H1 (cell line): ENCODE results near the gene CMTM2. TPM values are rescaled to one million over a fixed set of nuclear protein-coding genes. Genes with fewer than 3 reads are reported as not detected.

Experiments used
- CTCF ChIA-PET: fragments of 300-600 bp; sonication (Branson Sonifier 250); formaldehyde crosslinking; loops from one replicate; lab custom pipeline; 2021; ENCODE audit not compliant: partially characterized antibody; lab: Charles Lee
- POLR2A ChIA-PET: fragments of 300-600 bp; sonication (Branson Sonifier 250); formaldehyde crosslinking; loops from one replicate; lab custom pipeline; 2021; ENCODE audit warnings: inconsistent platforms; ENCODE audit not compliant: partially characterized antibody; lab: Charles Lee
- DNase-seq, 2 experiments: peaks; one replicate each; pipeline versions ENCODE4 v3.0.0 to v3.0.0-alpha.2; 2010 to 2022; ENCODE audit warnings: low spot score in 2 of 2, low read depth in 1 of 2, mixed read lengths in 1 of 2
- FAIRE-seq: peaks from 2 replicates; lab custom pipeline; 2011; peaks lifted over from hg19 to GRCh38; lab: Jason Lieb, UNC
- H2AFZ ChIP-seq: 2 replicates; pipeline ENCODE4 v1.8.1; 2012; ENCODE audit warnings: low read length, inconsistent platforms
- H2AK5ac ChIP-seq: 2 replicates; pipeline ENCODE4 v1.6.1; 2013; ENCODE audit warnings: low read depth, low read length
- H2BK120ac ChIP-seq: replicated peaks from 2 replicates; pipeline ENCODE3; 2013; ENCODE audit warnings: low read depth, low read length, inconsistent platforms
- H2BK12ac ChIP-seq: 2 replicates; pipeline ENCODE4 v1.6.1; 2013; ENCODE audit warnings: low read depth, low read length
- H2BK15ac ChIP-seq: 2 replicates; pipeline ENCODE4 v1.6.1; 2013; ENCODE audit warnings: low read length
- H2BK20ac ChIP-seq: 2 replicates; pipeline ENCODE4 v1.6.1; 2013; ENCODE audit warnings: low read length
- H2BK5ac ChIP-seq: 2 replicates; pipeline ENCODE4 v1.6.1; 2013; ENCODE audit warnings: low read depth, low read length
- H3K14ac ChIP-seq: 2 replicates; pipeline ENCODE4 v1.6.1; 2013; ENCODE audit warnings: inconsistent platforms; ENCODE audit not compliant: insufficient read length
- H3K18ac ChIP-seq: 2 replicates; pipeline ENCODE4 v1.6.1; 2013; ENCODE audit warnings: low read length; ENCODE audit errors: extremely low read depth
- H3K23ac ChIP-seq: 2 replicates; pipeline ENCODE4 v1.6.1; 2013; ENCODE audit warnings: inconsistent platforms; ENCODE audit not compliant: insufficient read length
- H3K23me2 ChIP-seq: 2 replicates; pipeline ENCODE4 v1.6.1; 2013; ENCODE audit warnings: low read depth, low read length
- H3K27ac ChIP-seq: 2 replicates; pipeline ENCODE4 v1.6.1; 2011; ENCODE audit warnings: low read depth, low read length, inconsistent platforms
- H3K27me3 ChIP-seq, 4 experiments: replicated peaks in 1 of 4; 1 replicate in 1 of 4; 2 replicates in 3 of 4; pipeline versions ENCODE4 v1.6.1 to v1.8.1; 2011 to 2013; ENCODE audit warnings: low read length in 3 of 4, mild to moderate bottlenecking in 3 of 4, inconsistent platforms in 2 of 4, mixed read lengths in 2 of 4, moderate library complexity in 1 of 4; ENCODE audit not compliant: control insufficient read depth in 3 of 4, insufficient read depth in 3 of 4; ENCODE audit errors: extremely low read depth in 1 of 4
- H3K36me3 ChIP-seq, 4 experiments: 2 replicates each; pipeline versions ENCODE4 v1.6.1 to v1.8.1; 2011 to 2013; ENCODE audit warnings: mild to moderate bottlenecking in 4 of 4, low read length in 3 of 4, moderate library complexity in 2 of 4, control low read depth in 1 of 4, inconsistent platforms in 1 of 4; ENCODE audit not compliant: insufficient read depth in 4 of 4, control insufficient read depth in 2 of 4
- H3K4ac ChIP-seq: replicated peaks from 2 replicates; pipeline ENCODE3; 2013; ENCODE audit warnings: low read length, low read depth, mixed read lengths, inconsistent platforms; ENCODE audit not compliant: insufficient read length
- H3K4me1 ChIP-seq, 4 experiments: replicated peaks in 1 of 4; 1 replicate in 1 of 4; 2 replicates in 3 of 4; pipeline versions ENCODE4 v1.6.1 to v1.8.1; 2011 to 2013; ENCODE audit warnings: low read length in 3 of 4, inconsistent platforms in 2 of 4, mixed read lengths in 1 of 4; ENCODE audit not compliant: insufficient read depth in 4 of 4, control insufficient read depth in 3 of 4
- H3K4me2 ChIP-seq, 2 experiments: 2 replicates each; pipeline versions ENCODE4 v1.6.1 to v1.8.1; 2011 to 2013; ENCODE audit warnings: low read depth in 2 of 2, low read length in 2 of 2, control low read depth in 1 of 2, inconsistent platforms in 1 of 2, mild to moderate bottlenecking in 1 of 2; ENCODE audit not compliant: insufficient read depth in 1 of 2
- H3K4me3 ChIP-seq, 4 experiments: fragments of 200-600, 300-600 bp in 1 of 4; sonication (generic), shearing (Covaris generic), sonication (Bioruptor Twin) in 1 of 4; 2 replicates each; pipeline versions ENCODE4 v1.5.1 to v1.8.1; 2011 to 2016; ENCODE audit warnings: low read length in 4 of 4, low read depth in 3 of 4, control low read depth in 2 of 4, inconsistent platforms in 2 of 4, mild to moderate bottlenecking in 2 of 4, mixed read lengths in 1 of 4, moderate library complexity in 1 of 4; ENCODE audit not compliant: insufficient read depth in 2 of 4; ENCODE audit errors: extremely low read depth in 1 of 4
- H3K56ac ChIP-seq: replicated peaks from 2 replicates; pipeline ENCODE3; 2013; ENCODE audit warnings: low read depth, mild to moderate bottlenecking, mixed read lengths, low read length, inconsistent platforms; ENCODE audit not compliant: insufficient read length
- H3K79me1 ChIP-seq: 2 replicates; pipeline ENCODE4 v1.6.1; 2013; ENCODE audit warnings: low read depth, low read length, control low read depth
- H3K79me2 ChIP-seq, 2 experiments: 2 replicates each; pipeline versions ENCODE4 v1.6.1 to v1.8.1; 2012 to 2013; ENCODE audit warnings: low read length in 2 of 2, mild to moderate bottlenecking in 2 of 2, inconsistent platforms in 1 of 2; ENCODE audit not compliant: insufficient read depth in 2 of 2, control insufficient read depth in 1 of 2
- H3K9ac ChIP-seq, 4 experiments: replicated peaks in 1 of 4; 1 replicate in 1 of 4; 2 replicates in 3 of 4; pipeline versions ENCODE4 v1.6.1 to v1.8.1; 2011 to 2013; ENCODE audit warnings: low read depth in 3 of 4, low read length in 3 of 4, control low read depth in 2 of 4, mild to moderate bottlenecking in 2 of 4, moderate library complexity in 2 of 4, inconsistent platforms in 1 of 4; ENCODE audit errors: extremely low read depth in 1 of 4
- H3K9me3 ChIP-seq, 2 experiments: 2 replicates each; pipeline versions ENCODE4 v1.6.1 to v1.8.1; 2012 to 2013; ENCODE audit warnings: mild to moderate bottlenecking in 2 of 2, moderate library complexity in 2 of 2, control low read depth in 1 of 2, inconsistent platforms in 1 of 2, low read depth in 1 of 2, low read length in 1 of 2, mixed read lengths in 1 of 2; ENCODE audit not compliant: insufficient read depth in 2 of 2
- H4K20me1 ChIP-seq, 2 experiments: replicated peaks in 1 of 2; 2 replicates each; pipeline versions ENCODE3 to v1.8.1; 2011 to 2013; ENCODE audit warnings: inconsistent platforms in 2 of 2, low read length in 2 of 2, mild to moderate bottlenecking in 1 of 2; ENCODE audit not compliant: insufficient read depth in 2 of 2, control insufficient read depth in 1 of 2
- H4K5ac ChIP-seq: 2 replicates; pipeline ENCODE4 v1.6.1; 2013; ENCODE audit warnings: low read length, low read depth, mixed read lengths, inconsistent platforms; ENCODE audit not compliant: insufficient read length
- H4K8ac ChIP-seq: 2 replicates; pipeline ENCODE4 v1.8.0; 2013; ENCODE audit warnings: mild to moderate bottlenecking, moderate library complexity, low read length, inconsistent platforms; ENCODE audit not compliant: insufficient read depth; ENCODE audit errors: extremely low read depth
- H4K91ac ChIP-seq: replicated peaks from 2 replicates; pipeline ENCODE3; 2013; ENCODE audit warnings: low read length, mixed read lengths, inconsistent platforms; ENCODE audit not compliant: insufficient read length
- CBX5 ChIP-seq: fragments of 300-800, 300-1000 bp; sonication (generic); IDR thresholded peaks from 2 replicates; pipeline ENCODE4 v1.7.1; 2016; ENCODE audit warnings: antibody characterized with exemption, low read length, low read depth
- CEBPB ChIP-seq: IDR thresholded peaks from 2 replicates; pipeline ENCODE4 v1.6.1; 2012; ENCODE audit warnings: low read depth, low read length
- CHD2 ChIP-seq: IDR thresholded peaks from 2 replicates; pipeline ENCODE4 v1.6.1; 2012; ENCODE audit warnings: low read length, improper control_type of control experiment
- CREB1 ChIP-seq: IDR thresholded peaks from 2 replicates; pipeline ENCODE4 v1.6.1; 2012; ENCODE audit warnings: inconsistent platforms
- EZH2 ChIP-seq: fragments of 200-600 bp; sonication (generic); IDR thresholded peaks from 2 replicates; pipeline ENCODE4 v1.7.1; 2012; ENCODE audit warnings: low read depth, mild to moderate bottlenecking, moderate library complexity, low read length, inconsistent platforms; ENCODE audit not compliant: severe bottlenecking
- KDM5A ChIP-seq: fragments of 200-600 bp; IDR thresholded peaks from 2 replicates; pipeline ENCODE4 v1.7.1; 2012; ENCODE audit warnings: mild to moderate bottlenecking, low read length, inconsistent platforms, mixed read lengths
- MAFK ChIP-seq: IDR thresholded peaks from 2 replicates; pipeline ENCODE4 v1.6.1; 2012; ENCODE audit warnings: low read depth, mild to moderate bottlenecking, improper control_type of control experiment, low read length
- RBBP5 ChIP-seq: IDR thresholded peaks from 2 replicates; pipeline ENCODE4 v1.7.1; 2012; ENCODE audit warnings: low read depth, mild to moderate bottlenecking, inconsistent platforms, low read length, moderate library complexity, borderline replicate concordance
- RFX5 ChIP-seq: IDR thresholded peaks from 2 replicates; pipeline ENCODE4 v1.6.1; 2011; ENCODE audit warnings: low read depth, low read length, improper control_type of control experiment, borderline replicate concordance
- SRF ChIP-seq: IDR thresholded peaks from 2 replicates; pipeline ENCODE4 v1.6.1; 2011; ENCODE audit warnings: mild to moderate bottlenecking, low read depth, low read length, moderate library complexity
- WGBS, 2 experiments: shearing (Covaris generic) in 1 of 2; methylation state at CpG; one replicate each; pipeline versions ENCODE4 v1.1.6 to v1.1.7; 2013 to 2015; ENCODE audit warnings: low lambda C conversion rate in 2 of 2, mixed read lengths in 2 of 2, inconsistent platforms in 1 of 2, low coverage in 1 of 2, missing lambda C conversion rate in 1 of 2; ENCODE audit not compliant: insufficient replicate concordance in 2 of 2, insufficient coverage in 1 of 2, insufficient read length in 1 of 2; ENCODE audit errors: extremely low coverage in 1 of 2, missing lambda C conversion rate in 1 of 2; 5-methylcytosine and 5-hydroxymethylcytosine counted together
- polyA plus RNA-seq, 7 experiments: library from polyadenylated mRNA; depleted of rRNA in 3 of 7; stranded (reverse) in 5 of 7; unstranded in 2 of 7; fragments of >200 nt in 5 of 7; fragments of 200-250 nt in 2 of 7; gene quantifications; 1 replicate in 5 of 7; 2 replicates in 1 of 7; 4 replicates in 1 of 7; pipeline versions ENCODE4 v1.2.1 to v1.2.3, GENCODE V29; 2011 to 2013; ENCODE audit warnings: missing spikeins in 2 of 7, mixed read lengths in 2 of 7
- total RNA-seq: library from RNA; stranded (reverse); fragmentation: NEBNext Ultra II Directional; extraction: Animal tissue kit (Norgen Biotek cat#: 25700); gene quantifications from 2 replicates; pipeline ENCODE4 v1.2.1, GENCODE V29; 2021
- TF ChIP-seq, protein P1 (sequence below): IDR thresholded peaks from 2 replicates; pipeline ENCODE4 v1.6.1; 2012; ENCODE audit warnings: inconsistent platforms

The CMTM2 gene
- total and polyA plus RNA-seq, 2 of the 8 experiments (the other 6 are each of a cell fraction or from before 2014, with no cell fraction given) = not detected

DNA sequence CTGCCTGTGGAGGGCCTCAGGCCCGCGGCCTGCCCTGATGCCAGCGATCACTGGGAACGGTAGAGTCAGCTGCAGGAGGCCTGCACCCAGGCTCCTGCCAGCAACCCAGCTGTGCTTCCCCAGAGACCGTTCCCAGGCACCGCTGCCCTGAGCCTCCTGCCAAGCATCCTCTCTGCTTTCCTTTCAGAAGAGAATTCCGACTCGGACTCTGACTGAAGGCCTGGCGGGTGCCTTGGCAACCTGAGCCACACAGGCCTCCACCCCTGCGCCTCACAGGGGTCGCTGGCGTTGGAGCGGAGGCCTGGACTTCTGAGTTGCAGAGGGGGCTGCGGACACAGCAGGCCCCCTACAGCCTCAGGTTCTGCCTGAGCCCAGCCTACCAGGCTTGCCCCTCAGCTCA is 33.2 kb downstream of the CMTM2 start:
- WGBS, 2 experiments = 80% methylated on average over 6 of the region's 14 CpGs; no CpG with 5 or more reads in 1 of the 2 experiments
- Histone ChIP-seq H3K27ac (no peak overlapping the region), H3K4ac (no peak overlapping the region), H3K79me1 (peaks cover 2% of the 10 kb centered on the region; the same call in 1 of the 2 replicates), H3K27me3 (no peaks in the 10 kb centered on the region), H3K4me2 (no peak overlapping the region), H3K4me1 (peaks cover 7 to 17% (median 11%) of the 10 kb centered on the region in 4 experiments), H3K36me3 (peaks cover 9 to 33% (median 26%) of the 10 kb centered on the region in 4 experiments; a peak in 7 of 8 replicates), H2BK15ac (no peak overlapping the region), H2AFZ (no peak overlapping the region), H3K23ac (no peak overlapping the region), H3K23me2 (no peaks in the 10 kb centered on the region), H3K18ac (no peak overlapping the region), H2BK12ac (no peak overlapping the region), H3K4me3 (no peak overlapping the region), H2BK20ac (no peak overlapping the region), H4K5ac (no peak overlapping the region), H3K79me2 (no peaks in the 10 kb centered on the region), H4K91ac (no peak overlapping the region), H4K20me1 (peaks cover 6 to 9% of the 10 kb centered on the region in 2 experiments), H3K56ac (no peak overlapping the region), H2AK5ac (no peak overlapping the region), H3K9ac (no peak overlapping the region), H3K14ac (no peak overlapping the region), H4K8ac (no peak overlapping the region), H3K9me3 (peaks cover 0 to 7% of the 10 kb centered on the region in 2 experiments; a peak in 1 of 4 replicates), H2BK5ac (no peak overlapping the region), H2BK120ac (no peak overlapping the region)
- ChIA-PET CTCF (interaction anchor here (1.0 to 6.4 kb wide), 3 partner anchors 12 to 40 kb away, joined by 3 to 57 read pairs (median 3); no protein-coding TSS in a partner anchor), POLR2A (no interaction called here)
- TF ChIP-seq MAFK (no peak), RBBP5 (no peak), CHD2 (no peak), EZH2 (no peak), CBX5 (no peak), SRF (no peak), RFX5 (no peak), CEBPB (no peak), CREB1 (no peak), KDM5A (no peak)
- TF ChIP-seq, protein P1, sequence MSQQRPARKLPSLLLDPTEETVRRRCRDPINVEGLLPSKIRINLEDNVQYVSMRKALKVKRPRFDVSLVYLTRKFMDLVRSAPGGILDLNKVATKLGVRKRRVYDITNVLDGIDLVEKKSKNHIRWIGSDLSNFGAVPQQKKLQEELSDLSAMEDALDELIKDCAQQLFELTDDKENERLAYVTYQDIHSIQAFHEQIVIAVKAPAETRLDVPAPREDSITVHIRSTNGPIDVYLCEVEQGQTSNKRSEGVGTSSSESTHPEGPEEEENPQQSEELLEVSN = no peak
- DNase-seq (no peak), FAIRE-seq (no peak)
